NCI-H2107 (cell line): ENCODE measurements around the gene GPR52.
"Not testable (repeated sequence)": the region's sequence is repeated elsewhere in the genome, so short reads cannot be mapped to it uniquely, and the experiment has no call there.

Source experiments
- DNase-seq: peaks from one replicate; lab custom pipeline; 2025; lab: John Stamatoyannopoulos, UW

The GPR52 gene, protein sequence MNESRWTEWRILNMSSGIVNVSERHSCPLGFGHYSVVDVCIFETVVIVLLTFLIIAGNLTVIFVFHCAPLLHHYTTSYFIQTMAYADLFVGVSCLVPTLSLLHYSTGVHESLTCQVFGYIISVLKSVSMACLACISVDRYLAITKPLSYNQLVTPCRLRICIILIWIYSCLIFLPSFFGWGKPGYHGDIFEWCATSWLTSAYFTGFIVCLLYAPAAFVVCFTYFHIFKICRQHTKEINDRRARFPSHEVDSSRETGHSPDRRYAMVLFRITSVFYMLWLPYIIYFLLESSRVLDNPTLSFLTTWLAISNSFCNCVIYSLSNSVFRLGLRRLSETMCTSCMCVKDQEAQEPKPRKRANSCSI

DNA sequence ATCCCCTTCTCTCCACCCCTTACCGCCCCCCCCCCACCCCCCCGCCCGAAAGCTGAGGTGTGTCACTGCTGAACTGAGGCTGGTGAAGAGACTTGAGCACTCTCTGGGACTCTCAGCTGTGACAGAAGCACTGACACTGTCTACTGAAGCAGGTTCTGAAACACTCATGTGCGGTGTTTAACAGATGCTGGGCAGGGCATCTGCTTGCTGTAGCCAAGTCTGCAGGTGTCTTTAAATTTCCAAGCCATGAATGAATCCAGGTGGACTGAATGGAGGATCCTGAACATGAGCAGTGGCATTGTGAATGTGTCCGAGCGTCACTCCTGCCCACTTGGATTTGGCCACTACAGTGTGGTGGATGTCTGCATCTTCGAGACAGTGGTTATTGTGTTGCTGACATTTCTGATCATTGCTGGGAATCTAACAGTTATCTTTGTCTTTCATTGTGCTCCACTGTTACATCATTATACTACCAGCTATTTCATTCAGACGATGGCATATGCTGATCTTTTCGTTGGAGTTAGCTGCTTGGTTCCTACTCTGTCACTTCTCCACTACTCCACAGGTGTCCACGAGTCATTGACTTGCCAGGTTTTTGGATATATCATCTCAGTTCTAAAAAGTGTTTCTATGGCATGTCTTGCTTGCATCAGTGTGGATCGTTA lies at the start of gene GPR52:
Gene GPR52, plus strand, starts transcription at position 99 of the 665 bp plus-strand sequence. Its CDS starts 148 bp downstream, at position 247.
- DNase-seq: no peak

DNA sequence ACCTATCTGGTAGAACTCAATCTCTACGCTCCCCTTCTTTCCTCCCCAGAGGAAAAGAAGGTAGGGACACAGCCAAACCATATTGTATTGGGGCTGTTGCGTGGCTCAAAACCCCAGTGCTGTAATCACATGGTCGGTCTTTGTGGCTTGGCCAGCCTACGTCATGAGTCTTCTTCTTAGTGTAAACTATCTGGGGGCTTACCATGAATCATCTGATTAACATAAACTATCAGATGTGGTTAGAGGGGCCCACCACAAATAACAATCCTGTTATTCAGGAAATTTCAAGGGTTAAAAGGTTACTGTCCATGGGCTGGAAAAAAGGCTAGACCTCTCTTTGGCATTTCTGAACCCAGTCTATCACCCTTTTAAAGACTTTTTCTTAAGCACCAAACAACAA lies 49.5 kb upstream of the GPR52 start:
- no peak for DNase-seq

DNA sequence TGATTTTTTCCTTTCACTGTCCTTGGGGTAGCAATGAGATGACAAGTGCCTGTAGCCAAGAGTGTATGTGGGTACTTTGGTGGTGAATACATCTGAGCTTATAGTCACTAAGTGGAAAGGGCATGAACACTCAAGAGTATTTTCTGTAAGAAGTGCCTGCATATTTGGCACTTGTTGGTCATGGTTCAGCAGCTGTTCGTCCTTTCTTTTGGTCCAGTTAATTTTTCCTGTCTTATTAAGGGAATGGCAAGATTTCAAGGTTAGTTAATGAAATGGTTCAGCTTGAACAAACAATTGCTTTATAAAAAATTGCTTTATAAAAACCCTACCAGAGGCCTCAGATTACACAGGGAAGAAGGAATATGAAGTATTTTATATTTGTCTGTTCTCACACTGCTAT lies 48.6 kb upstream of the GPR52 start:
- no peak for DNase-seq

DNA sequence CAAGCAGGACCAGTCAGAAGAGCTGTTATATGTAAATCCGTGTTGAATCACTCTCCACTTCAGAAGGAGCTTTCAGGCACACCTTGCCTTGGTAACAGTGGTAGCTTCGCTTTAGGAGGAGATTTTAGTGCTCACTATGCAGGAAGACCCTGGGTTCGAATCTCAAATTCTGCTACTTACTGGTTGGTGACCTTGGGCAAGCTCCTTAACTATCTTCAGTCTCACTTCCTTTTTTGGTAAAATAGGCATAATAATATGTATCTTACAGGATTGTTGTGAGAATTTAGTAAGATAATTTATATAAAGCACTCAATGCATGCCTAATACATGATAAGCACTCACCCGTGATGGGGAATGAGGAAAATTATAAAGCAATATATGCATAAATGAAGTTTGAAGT lies 46.7 kb upstream of the GPR52 start:
- DNase-seq: no peak

DNA sequence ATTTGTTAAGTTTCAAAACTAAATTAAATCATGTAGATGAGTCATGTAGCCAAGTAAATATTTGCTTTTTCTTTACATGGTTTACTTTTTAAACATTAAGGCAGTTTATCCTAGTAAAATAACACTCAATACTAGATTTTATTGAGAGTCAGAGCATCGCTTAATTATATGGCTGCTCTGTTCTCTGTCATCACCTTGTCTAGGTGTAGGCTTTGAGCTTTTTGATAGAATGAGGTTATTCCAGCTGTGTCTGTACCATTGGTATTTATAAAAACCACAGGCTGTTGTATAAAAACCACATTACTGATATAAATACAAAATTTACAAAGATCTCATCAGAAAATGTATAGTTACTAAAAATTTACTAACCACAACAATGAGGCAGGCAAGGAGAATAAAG lies 42.5 kb upstream of the GPR52 start:
- DNase-seq: no peak

DNA sequence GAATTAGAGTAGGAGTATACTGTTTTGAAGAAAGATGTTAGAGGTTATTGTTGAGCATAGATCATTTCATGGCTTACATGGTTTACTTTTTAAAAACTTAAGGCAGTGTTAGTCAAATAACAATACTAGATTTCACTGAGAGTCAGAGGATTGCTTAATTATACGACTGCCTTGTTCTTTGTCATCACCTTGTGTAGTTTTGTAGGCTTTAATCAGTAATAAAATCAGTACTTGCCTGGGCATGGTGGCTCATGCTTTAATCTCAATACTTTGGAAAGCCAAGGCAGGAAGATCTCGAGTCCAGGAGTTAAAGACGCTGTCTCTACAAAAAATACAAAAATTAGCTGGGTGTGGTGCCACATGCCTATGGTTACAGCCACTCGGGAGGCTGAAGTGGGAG lies 41.3 kb upstream of the GPR52 start:
- DNase-seq: no peak

DNA sequence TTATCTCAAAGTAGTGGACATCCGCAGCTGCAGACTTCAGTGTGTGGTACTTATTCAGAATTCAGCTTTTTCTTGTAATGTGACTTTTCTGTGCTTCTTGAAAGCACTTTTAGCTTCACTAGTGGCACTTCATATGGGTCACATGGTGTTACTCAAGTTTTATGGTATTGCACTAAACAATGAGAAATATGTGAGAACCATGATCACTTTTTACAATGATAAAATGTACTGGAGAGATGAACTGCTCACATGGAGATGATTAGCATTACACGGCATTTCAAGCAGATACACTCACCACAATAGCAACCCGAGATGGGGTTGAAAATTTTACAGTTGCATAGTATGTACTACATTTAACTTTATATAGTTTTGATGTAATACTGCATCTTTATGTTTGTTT lies 40.1 kb upstream of the GPR52 start:
- no peak for DNase-seq

DNA sequence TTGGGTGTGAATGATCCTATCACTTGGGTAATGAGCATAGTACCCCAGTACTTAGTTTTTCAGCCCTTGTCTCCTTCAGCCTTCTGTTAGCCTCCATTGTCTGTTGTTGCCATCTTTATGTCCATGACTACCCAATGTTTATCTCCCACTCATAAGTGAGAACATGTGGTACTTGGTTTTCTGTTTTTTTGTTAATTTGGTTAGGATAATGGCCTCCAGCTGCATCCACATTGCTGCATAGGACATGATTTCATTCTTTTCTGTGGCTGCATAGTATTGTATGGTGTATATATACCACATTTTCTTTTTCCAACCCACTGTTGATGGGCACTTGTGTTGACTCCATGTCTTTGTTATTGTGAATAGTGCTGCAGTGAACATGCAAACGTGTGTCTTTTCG lies 39.6 kb upstream of the GPR52 start:
- DNase-seq: no peak

DNA sequence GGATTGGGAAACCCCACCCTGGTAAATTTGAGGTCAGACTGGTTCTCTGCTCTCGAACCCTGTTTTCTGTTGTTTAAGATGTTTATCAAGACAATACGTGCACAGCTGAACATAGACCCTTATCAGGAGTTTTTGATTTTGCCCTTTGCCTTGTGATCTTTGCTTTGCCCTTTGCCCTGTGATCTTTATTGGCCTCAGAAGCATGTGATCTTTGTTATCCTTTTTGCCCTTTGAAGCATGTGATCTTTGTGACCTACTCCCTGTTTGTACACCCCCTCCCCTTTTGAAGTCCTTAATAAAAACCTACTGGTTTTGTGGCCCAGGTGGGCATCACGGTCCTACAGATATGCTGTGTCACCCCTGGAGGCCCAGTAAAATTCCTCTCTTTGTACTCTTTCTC lies 38.0 kb upstream of the GPR52 start:
- DNase-seq: not testable (repeated sequence)

DNA sequence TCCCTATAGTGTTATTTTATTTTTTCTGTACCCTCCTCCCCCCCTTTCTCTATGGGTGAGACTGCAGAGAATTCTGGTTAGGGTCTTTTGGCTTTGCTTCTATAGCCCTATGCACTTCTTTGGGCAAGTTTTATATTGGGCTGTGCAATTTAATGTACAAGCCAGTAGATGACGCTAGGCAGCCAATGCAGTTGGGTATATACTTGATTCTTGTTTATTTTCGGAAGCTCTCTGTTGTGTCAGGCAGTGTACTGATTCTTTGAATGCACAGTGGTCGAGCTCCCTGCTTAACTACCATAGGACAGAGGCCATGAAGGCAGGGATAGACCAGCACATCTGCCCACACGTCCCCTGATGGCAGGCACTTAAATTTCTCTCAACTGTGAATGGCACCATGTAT lies 34.1 kb upstream of the GPR52 start:
- DNase-seq: no peak

DNA sequence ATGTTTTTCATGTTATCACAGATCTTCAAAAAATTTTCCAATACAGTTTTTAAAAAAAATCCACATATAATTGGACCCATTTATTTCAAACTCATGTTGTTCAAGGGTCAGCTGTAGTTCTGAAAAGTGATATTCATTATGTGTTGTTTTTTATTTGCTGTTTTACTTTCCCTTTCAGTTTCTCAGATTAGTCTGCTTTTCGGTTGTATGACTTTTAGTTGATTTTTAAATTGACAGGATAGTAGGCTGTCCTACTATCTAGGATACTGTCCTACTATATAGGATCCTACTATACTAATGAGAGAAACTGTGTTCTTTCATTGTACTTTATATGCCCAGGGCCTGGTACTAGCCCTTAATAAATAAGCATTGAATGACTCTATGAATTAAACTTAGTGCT lies 33.6 kb upstream of the GPR52 start:
- DNase-seq: no peak

DNA sequence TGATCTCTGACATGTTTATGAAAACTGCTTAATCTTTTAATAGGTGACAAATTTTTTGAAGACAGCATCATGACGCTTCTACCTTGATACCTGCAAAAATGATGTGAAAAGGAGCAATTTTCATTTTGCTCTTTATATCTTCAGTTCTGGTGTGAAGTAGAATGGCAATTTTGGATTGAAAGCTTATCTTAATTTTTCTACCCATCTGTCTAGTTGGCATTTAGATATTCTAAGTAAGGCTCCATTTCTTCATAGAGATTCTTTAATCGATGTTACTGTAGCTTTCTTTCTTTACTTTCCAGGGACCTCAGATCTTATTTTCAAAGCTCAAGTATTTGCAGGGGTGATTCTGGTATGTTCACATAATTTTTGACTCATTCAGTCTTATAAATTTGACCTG lies 32.3 kb upstream of the GPR52 start:
- no peak for DNase-seq

DNA sequence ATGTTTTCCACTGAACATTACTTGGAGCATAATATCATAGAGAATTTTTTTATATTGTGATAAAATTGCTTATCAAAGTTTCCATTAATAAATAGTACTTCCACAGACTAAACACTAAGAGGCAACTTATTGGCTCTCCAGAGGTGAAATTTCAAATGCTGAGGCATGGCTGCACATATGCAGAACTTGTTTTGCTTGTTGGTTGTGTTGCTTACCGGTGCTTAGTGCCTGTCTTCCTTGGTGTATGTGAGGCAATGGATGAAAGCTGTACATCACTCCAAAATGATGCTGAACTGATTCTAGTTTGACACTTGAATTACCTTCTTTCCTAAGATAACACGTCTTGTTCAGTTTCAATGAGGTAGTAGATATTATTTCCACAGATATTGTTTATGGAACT lies 29.8 kb upstream of the GPR52 start:
- DNase-seq: no peak

DNA sequence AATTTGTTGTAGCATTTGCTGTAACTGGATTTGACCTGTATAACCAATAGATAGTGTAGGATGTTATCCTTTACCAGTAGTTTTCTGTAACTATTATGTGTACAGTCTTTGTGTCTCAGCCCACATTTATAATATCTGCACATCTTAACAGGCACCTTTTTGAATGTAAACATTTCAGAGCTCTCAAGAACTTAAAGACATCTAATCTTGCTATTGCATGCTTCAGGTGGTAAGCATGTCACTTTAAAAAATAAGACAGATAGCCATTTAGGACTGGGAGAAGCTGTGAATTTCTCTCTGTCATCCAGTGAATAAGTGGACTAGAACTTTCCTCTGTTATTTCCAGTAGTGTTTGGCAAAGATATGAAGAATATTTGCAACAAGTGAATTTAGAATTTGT lies 22.6 kb upstream of the GPR52 start:
- DNase-seq: no peak

DNA sequence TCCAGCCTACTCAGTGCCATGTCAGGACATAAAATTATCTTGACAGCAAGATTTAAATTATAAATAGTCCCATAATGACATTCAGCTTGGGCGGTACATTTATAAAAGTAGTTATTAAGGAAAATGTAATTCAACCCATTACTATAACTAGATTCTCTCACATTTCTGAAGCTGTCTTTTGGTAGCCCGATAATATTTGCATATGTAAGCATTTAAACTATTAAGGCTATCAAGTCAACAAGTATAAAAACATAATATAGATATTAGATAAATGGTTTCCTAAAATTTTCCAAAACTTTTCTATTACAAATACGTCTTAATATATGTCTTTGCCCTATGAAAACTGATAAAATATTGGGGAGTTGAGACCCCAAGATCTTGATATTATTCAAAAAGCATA lies 21.6 kb upstream of the GPR52 start:
- DNase-seq: no peak

DNA sequence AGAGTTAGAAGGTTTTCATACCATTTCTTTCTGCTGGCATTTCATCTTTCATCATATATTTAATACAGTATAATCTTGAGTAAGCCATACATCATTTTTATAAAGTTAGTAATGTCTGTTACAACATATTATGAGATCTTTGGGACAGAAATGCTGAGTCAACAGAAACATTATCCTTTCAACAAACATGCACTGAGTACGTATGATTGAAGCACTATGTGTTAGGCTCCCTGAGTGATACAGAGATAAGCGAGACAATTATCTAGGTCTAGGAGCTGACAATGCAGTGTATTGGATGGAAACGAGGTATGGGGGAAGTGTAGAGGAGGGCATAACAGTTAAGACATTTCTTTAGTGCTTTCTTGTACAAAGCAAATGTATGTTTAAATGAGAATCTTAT lies 19.7 kb upstream of the GPR52 start:
- DNase-seq: no peak

DNA sequence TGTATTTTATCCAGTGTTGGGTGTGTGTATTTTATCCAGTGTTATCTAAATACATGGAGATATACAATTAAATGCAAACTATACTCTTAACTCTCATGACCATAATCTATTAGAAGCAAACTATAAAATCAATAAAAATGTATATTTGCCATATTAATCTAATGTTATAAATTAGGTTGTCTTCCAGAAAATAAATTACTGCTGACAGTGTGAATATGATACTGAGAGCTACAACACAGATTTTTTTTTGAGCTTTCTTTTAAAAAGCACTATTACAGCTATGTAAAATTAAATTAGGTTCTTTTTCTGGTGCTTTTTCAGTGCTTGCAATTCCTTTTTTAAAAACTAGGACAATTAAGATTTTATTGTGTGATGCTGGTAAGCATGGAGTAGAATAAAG lies 19.0 kb upstream of the GPR52 start:
- DNase-seq: no peak

DNA sequence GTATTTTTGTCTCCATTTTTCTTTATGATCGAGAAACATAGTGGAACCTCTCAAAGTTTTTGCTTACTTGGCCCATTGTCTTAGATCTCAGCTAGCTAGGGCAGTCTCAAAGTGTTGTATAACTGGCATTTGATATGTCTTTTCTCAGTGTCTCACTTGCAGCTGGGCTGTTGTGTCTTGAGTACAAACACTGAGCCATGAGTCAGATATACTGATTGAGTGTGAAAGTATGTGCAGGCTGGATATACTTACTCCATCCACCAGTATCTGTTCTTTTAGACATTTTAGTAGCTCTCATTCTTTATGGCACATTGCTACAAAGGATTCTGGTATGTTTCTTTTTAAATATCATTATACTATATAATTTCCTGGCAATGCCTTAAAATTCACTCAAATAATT lies 14.3 kb upstream of the GPR52 start:
- DNase-seq: no peak

DNA sequence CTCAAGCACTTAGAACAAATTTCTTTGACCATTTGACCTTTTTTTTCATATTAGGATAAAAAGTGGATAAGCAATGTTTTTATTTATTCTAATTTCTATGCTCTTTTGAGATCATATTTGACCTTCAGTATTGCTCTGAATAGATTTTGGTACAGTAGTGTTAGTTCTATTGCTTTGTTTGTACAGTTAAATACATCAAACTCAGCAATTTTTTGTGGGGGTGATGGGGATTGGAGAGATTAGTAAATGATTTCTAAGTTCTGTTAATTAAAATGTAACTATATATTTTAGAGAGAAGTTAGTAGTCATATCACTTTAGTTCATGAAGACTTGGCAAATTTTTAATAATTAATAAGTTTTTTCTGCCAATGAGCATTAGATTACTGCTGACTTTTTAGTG lies 2.4 kb upstream of the GPR52 start:
- no peak for DNase-seq

DNA sequence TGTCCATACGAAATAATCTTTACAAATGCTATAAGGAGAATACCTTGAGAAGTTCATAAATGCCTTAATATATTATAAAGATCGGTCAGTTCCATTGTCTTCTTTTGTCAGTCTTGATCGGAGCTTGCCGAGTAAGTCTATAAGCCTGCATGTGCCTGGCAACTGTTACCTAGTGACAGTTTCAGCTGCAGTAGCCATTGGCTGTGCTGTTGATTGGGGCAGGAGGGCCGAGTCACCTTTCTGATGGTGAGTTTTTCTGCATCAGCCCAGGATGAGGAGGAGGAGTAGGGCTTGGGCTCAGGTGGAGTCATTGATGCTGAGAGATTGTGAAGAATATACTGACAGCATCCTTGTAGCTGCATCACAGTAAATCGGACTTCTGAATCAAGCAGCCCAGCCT lies 1.9 kb upstream of the GPR52 start:
- DNase-seq: no peak

DNA sequence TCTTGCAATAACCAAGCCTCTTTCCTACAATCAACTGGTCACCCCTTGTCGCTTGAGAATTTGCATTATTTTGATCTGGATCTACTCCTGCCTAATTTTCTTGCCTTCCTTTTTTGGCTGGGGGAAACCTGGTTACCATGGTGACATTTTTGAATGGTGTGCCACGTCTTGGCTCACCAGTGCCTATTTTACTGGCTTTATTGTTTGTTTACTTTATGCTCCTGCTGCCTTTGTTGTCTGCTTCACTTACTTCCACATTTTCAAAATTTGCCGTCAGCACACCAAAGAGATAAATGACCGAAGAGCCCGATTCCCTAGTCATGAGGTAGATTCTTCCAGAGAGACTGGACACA lies 743 bp downstream of the GPR52 start:
- no peak for DNase-seq

DNA sequence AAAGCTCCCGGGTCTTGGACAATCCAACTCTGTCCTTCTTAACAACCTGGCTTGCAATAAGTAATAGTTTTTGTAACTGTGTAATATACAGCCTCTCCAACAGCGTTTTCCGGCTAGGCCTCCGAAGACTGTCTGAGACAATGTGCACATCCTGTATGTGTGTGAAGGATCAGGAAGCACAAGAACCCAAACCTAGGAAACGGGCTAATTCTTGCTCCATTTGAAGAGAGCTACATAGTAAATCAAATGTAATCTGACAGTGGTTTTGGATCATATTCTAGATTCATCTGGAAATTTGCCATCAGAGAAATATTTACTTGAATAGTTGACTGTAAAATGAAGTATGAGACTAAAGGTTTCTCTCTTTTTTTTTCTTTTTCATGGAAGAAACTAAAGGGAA lies 1.2 kb downstream of the GPR52 start:
- no peak for DNase-seq

DNA sequence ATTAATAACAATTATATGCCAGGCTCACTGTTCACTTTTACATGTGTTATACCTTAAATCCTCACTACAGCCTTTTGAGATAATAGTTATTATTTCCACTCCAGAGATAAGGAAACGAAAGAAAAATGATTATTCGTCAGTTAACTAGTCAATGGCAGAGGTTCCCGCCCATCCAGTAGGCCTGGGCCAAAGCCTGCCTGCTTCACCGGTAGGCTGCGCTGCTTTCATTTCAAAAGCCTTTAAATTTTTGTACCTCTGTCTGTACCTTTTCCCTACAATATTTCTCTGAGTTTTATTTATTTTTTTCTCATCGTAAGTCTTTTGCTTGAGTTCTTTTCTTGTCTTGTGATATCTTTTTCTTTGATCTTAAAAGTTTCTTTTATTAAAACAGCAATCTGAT lies 3.6 kb downstream of the GPR52 start:
- no peak for DNase-seq

DNA sequence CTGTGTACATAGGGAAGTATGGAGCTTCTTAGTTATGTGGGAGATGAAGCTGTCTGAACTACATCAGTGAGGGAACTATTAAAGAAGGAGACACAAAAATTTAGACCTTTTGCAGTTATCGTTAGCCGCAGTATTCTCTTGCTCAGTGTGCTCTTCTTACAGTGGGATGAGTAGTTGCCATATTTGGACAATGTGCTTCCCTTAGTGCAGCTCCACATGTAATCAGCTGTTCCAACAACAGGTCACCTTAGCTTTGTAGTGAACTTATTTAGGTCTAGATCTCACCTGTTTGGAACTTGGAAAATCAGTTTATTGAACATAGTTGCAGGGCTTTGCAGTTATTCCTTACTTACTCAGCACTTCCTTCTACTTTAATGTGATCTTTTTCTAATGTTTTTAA lies 18.1 kb downstream of the GPR52 start:
- DNase-seq: no peak
